ENCODE results near the gene HSPA4. TPM values are rescaled to one million over a fixed set of nuclear protein-coding genes. Genes with fewer than 3 reads are reported as not detected.

The HSPA4 gene
- total RNA-seq, 4 donors from 2014 or later, result 34.3 to 64.2 (median 41.3) TPM

DNA sequence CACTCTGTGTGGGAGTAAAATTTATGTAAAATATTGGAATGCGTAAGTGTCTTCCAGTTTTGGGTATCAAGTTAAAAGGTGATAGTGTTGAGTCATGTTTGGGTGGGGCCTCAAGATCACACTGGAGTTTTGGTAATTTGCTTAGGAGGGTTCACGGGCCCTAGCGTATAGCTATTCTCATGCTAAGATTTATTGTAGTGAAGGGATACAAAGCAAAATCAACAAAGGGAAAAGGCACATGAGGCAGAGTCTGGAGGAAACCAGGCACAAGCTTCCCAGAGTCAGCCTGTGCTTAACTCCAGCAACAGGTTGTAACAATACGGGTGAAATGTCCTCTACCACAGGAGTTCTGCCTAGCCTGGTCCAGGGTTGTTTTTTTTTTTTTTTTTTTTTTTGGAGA, 20.2 kb downstream of the HSPA4 start:
- TF ChIP-seq, protein P1, sequence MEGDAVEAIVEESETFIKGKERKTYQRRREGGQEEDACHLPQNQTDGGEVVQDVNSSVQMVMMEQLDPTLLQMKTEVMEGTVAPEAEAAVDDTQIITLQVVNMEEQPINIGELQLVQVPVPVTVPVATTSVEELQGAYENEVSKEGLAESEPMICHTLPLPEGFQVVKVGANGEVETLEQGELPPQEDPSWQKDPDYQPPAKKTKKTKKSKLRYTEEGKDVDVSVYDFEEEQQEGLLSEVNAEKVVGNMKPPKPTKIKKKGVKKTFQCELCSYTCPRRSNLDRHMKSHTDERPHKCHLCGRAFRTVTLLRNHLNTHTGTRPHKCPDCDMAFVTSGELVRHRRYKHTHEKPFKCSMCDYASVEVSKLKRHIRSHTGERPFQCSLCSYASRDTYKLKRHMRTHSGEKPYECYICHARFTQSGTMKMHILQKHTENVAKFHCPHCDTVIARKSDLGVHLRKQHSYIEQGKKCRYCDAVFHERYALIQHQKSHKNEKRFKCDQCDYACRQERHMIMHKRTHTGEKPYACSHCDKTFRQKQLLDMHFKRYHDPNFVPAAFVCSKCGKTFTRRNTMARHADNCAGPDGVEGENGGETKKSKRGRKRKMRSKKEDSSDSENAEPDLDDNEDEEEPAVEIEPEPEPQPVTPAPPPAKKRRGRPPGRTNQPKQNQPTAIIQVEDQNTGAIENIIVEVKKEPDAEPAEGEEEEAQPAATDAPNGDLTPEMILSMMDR (IDR thresholded peaks at IDR 0.05; ENCODE audit: low read depth), result no peak

DNA sequence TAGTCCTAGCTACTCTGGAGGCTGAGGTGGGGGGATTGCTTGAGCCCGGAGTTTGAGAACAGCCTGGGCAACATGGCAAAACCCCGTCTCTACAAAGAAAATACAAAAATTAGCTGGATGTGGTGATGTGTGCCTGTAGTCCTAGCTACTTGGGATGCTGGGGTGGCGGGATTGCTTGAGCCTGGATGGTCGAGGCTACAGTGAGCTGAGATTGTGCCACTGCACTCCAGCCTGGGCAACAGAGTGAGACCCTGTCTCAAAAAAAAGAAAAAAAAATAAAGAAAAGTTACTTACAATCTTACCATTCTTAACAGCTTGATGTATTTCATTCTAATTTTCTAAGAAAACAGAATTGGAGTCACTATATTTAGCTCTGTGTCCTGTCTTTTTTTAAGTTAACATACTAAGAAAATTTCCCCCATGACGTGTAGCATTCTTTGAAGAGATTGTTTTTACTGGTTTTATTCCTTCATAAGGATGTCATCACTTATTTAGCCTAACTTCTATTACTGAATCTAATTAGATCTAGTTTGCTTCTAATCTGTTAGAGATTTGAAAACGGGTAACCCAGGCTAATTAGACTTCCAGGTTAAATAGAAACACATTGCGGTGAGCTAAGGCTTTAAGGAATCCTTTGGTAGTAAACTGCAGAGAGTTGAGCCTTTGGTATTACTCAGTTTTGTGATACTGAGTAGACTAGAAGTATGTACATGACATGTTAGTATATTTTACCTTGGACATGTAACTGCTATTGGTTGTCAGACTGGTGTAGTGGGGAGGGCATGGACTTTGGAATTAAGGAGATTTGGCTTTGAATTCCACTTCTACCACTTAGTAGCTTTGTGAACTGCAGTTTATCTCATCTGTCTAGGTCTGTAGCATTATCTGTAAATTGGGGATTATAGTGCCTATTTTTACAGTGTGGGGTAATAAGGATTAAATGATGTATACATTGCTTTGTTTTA, 24.0 kb downstream of the HSPA4 start:
- TF ChIP-seq, protein P1 (IDR thresholded peaks at IDR 0.05; ENCODE audit: low read depth), result no peak

DNA sequence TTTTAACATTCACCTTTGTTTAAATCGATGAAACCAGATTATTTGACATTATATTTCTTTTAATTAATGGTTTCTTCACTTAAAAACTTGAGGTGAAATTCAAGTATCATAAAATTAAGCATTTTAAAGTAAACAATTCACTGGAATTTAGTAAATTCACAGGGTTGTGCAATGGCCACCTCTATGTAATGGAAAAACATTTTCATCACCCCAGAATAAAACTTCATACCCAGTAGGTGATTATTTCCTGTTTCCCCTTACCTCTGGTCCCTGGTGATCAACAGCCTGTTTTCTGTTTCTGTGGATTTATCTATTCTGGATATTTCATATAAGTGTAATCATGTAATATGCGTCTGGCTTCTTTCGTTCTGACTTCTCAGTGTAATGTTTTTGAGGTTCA, 27.2 kb downstream of the HSPA4 start:
- TF ChIP-seq, protein P1 (IDR thresholded peaks at IDR 0.05; ENCODE audit: low read depth), result no peak

DNA sequence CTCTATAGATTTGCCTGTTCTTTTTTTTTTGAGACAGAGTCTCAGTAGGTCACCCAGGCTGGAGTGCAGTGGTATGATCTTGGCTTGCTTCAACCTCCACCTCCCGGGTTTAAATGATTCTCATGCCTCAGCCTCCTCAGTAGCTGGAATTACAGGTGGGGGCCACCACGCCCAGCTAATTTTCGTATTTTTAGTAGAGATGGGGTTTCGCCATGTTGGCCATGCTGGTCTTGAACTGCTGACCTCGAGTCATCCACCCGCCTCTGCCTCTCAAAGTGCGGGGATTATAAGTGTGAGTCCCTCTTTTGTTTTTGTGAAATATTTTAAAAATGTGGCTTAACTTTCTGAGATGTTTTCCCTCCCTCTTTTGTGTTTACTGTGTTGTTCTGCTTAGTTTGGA, 29.2 kb downstream of the HSPA4 start:
- TF ChIP-seq, protein P1 (IDR thresholded peaks at IDR 0.05; ENCODE audit: low read depth), result no peak

DNA sequence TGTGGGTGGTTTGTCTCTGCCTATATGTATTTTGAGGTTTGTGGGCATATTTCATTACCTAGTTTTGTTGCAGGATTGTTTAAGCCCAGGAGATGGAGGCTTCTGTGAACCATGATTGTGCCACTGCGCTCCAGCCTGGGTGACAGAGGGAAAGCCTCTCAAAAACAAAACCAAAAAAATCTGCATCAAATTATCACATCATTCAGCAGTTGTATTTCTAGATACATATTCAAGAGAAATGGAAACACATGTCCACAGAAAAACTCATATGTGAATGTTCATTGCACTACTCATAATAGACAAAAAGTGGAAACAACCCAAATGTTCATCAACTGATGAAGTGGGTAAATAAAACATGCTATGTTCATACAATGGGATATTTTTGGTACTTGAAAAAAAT, 29.9 kb downstream of the HSPA4 start:
- TF ChIP-seq, protein P1 (IDR thresholded peaks at IDR 0.05; ENCODE audit: low read depth), result no peak

DNA sequence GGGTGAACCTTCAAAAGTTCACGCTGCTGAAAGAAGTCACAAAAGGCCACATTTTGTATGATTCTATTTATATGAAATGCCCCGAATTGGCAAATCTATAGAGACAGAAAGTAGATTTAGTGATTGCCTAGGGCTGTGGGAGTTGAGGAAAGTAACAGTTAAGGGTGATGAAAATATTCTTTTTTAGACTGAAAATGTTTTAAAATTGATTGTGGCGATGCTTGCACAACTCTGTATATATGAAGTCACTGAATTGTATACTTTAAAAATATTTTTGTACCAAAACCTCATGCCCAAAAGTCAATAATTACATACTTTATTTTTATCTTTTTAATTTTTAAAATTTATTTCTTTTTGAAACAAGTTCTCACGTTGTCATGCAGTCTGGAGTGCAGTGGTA, 30.3 kb downstream of the HSPA4 start:
- TF ChIP-seq, protein P1 (IDR thresholded peaks at IDR 0.05; ENCODE audit: low read depth), result no peak

DNA sequence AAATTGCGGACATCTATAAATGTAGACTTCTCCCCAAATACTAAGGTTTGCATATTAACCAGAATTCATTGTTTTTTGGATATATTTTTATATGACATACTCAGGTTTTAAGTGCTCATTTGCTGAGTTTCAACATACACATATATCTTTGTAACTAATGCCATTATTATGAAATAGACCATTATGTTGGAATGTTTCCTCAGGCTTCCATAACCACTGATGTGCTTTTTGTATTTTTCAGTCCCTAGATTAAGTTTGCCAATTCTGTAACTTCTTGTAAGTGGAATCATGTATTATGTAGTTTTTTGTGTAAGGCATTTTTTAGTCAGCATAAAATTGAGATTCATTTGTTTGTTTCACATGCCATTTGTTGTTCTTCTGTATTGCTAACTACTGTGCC, 32.1 kb downstream of the HSPA4 start:
- TF ChIP-seq, protein P1 (IDR thresholded peaks at IDR 0.05; ENCODE audit: low read depth), result no peak

Data from subcutaneous adipose tissue (tissue), 4 donors.